ENCODE data around the gene NTN4. TPM values are rescaled to one million over a fixed set of nuclear protein-coding genes. Genes with fewer than 3 reads are reported as not detected.

NTN4 gene
- total and polyA plus RNA-seq, 4 experiments from 2014 or later, result 2.0 to 5.5 (median 3.8) TPM

DNA sequence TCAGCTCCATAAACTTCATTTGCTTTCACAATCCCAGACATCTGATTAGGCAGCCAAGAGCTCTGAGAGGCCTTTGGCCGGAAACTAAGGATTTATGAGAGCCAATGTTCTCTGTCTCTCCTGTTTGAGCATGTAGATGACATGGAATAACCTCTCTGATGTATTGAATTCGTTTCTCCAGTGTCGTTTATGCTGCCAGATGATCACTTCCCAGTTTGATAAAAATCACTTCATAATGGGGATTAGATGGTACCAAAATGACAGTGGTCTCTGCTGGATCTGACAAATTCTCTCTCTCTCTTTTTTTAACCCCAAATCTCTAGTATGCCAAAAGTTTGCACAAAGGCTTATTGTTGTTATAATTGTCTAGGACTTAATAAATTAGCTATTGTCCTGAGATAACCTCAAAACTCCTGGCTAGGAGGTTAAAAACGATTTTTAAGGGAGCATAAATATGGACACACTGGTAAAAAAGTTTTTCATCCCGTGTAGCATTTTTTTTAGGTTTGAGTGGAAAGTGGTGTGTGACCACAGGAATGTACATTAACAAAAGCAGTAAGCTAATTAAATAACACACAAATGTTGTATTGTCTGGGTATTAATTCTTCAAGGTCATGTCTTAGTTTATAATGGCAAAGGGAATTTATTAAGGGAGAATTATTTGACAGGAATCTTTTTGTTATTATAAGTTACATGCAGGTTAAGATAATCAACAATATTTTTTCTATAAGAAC, 156.7 kb downstream of the NTN4 start:
- Mint-ChIP-seq H3K36me3 (no peaks in the 10 kb centered on the region), H3K4me3 (no peak overlapping the region), H3K27ac (no peak overlapping the region), H3K4me1 (no peaks in the 10 kb centered on the region), H3K9me3 (peaks cover 0 to 3% (median 0%) of the 10 kb centered on the region in 8 donors), H3K27me3 (peaks cover 1 to 2% of the 10 kb centered on the region in 2 donors)
- no peak overlapping the region for H3K4me3 ChIP-seq (ENCODE audit: low read length in 2 of 2)
- no peaks in the 10 kb centered on the region for H3K27me3 ChIP-seq (ENCODE audit: insufficient read depth, low read length)
- DNase-seq, result no peak
- no peaks in the 10 kb centered on the region for H3K9me3 ChIP-seq (ENCODE audit: control insufficient read depth in 1 of 2, low read length in 2 of 2)
- H3K27ac ChIP-seq (ENCODE audit: low read depth, low read length), result no peak overlapping the region
- H3K4me1 ChIP-seq (ENCODE audit: insufficient read depth, low read length), result no peaks in the 10 kb centered on the region
- intact Hi-C loops (cut with micrococcal nuclease), result no loop called here
- ChIA-PET CTCF (ENCODE audit: partially characterized antibody) (no interaction called here), POLR2A (ENCODE audit: partially characterized antibody) (no interaction called here)
- no peaks in the 10 kb centered on the region for H3K36me3 ChIP-seq (ENCODE audit: insufficient read depth, low read length)

DNA sequence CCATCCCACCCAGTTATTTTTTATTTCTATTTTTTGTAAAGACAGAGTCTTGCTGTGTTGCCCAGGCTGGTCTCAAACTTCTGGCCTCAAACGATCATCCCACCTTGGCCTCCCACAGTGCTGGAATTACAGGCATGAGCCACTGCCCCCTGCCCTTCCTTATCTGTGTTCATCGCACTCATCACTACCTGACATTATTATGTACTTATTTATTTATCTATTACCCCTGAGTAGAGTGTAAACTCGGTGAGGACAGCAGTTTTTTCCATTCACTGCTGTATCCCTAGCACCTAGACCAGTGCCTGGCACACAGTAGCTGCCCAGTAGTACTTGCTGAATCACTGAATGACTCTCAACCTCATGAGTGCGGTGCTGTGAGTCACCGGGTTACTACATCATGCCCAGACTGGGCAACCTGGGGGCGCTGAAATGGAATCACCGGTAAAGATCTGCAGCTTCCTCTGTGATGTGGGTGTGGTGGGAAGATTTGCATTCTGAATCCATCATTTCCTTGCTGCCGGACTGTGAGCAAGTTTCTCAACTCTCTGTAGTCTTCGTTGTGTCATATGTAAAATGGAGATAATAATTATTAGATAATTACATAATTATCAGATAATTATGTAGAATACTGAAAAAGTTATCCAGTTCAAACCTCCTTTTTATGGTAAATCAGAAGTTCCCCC, 157.4 kb downstream of the NTN4 start:
- Mint-ChIP-seq H3K4me3 (no peak overlapping the region), H3K27ac (no peak overlapping the region), H3K36me3 (no peaks in the 10 kb centered on the region), H3K9me3 (peaks cover 0 to 3% (median 0%) of the 10 kb centered on the region in 8 donors), H3K4me1 (no peaks in the 10 kb centered on the region), H3K27me3 (peaks cover 1 to 2% of the 10 kb centered on the region in 2 donors)
- CTCF ChIA-PET (ENCODE audit: partially characterized antibody), result no interaction called here
- Histone ChIP-seq H3K36me3 (ENCODE audit: insufficient read depth, low read length) (no peaks in the 10 kb centered on the region), H3K9me3 (ENCODE audit: control insufficient read depth in 1 of 2, low read length in 2 of 2) (no peaks in the 10 kb centered on the region), H3K27ac (ENCODE audit: low read depth, low read length) (no peak overlapping the region), H3K4me3 (ENCODE audit: low read length in 2 of 2) (no peak overlapping the region), H3K27me3 (ENCODE audit: insufficient read depth, low read length) (no peaks in the 10 kb centered on the region), H3K4me1 (ENCODE audit: insufficient read depth, low read length) (no peaks in the 10 kb centered on the region)
- POLR2A ChIA-PET (ENCODE audit: partially characterized antibody), result no interaction called here
- no peak for DNase-seq
- intact Hi-C loops (cut with micrococcal nuclease), result no loop called here

GRCh38 chr12:95630496-95630895, 160.1 kb downstream of the NTN4 start:
- Mint-ChIP-seq H3K36me3 (no peaks in the 10 kb centered on the region), H3K27ac (peak overlapping the region in 2 of 7 donors; percentile 4 to 35), H3K4me1 (no peaks in the 10 kb centered on the region), H3K27me3 (peaks cover 1 to 2% of the 10 kb centered on the region in 2 donors), H3K4me3 (no peak overlapping the region), H3K9me3 (peaks cover 0 to 2% (median 0%) of the 10 kb centered on the region in 8 donors)
- H3K4me3 ChIP-seq (ENCODE audit: low read length in 2 of 2), result no peak overlapping the region
- ChIA-PET POLR2A (ENCODE audit: partially characterized antibody) (no interaction called here), CTCF (ENCODE audit: partially characterized antibody) (no interaction called here)
- no peak for DNase-seq
- H3K9me3 ChIP-seq (ENCODE audit: control insufficient read depth in 1 of 2, low read length in 2 of 2), result no peaks in the 10 kb centered on the region
- H3K27me3 ChIP-seq (ENCODE audit: insufficient read depth, low read length), result no peaks in the 10 kb centered on the region
- H3K4me1 ChIP-seq (ENCODE audit: insufficient read depth, low read length), result no peaks in the 10 kb centered on the region
- H3K36me3 ChIP-seq (ENCODE audit: insufficient read depth, low read length), result no peaks in the 10 kb centered on the region
- intact Hi-C loops (cut with micrococcal nuclease), result no loop called here
- no peak overlapping the region for H3K27ac ChIP-seq (ENCODE audit: low read depth, low read length)

- ChIA-PET CTCF (ENCODE audit: partially characterized antibody) (no interaction called here), POLR2A (ENCODE audit: partially characterized antibody) (no interaction called here)
- Mint-ChIP-seq H3K36me3 (no peaks in the 10 kb centered on the region), H3K4me3 (no peak overlapping the region), H3K27ac (no peak overlapping the region), H3K27me3 (peaks cover 0 to 2% of the 10 kb centered on the region in 2 donors), H3K4me1 (no peaks in the 10 kb centered on the region), H3K9me3 (peaks cover 0 to 2% (median 0%) of the 10 kb centered on the region in 8 donors)
- no peak for DNase-seq
- H3K4me1 ChIP-seq (ENCODE audit: insufficient read depth, low read length), result no peaks in the 10 kb centered on the region
- no peak overlapping the region for H3K4me3 ChIP-seq (ENCODE audit: low read length in 2 of 2)
- H3K27me3 ChIP-seq (ENCODE audit: insufficient read depth, low read length), result no peaks in the 10 kb centered on the region
- H3K9me3 ChIP-seq (ENCODE audit: control insufficient read depth in 1 of 2, low read length in 2 of 2), result no peaks in the 10 kb centered on the region
- intact Hi-C loops (cut with micrococcal nuclease), result no loop called here
- no peak overlapping the region for H3K27ac ChIP-seq (ENCODE audit: low read depth, low read length)
- H3K36me3 ChIP-seq (ENCODE audit: insufficient read depth, low read length), result no peaks in the 10 kb centered on the region
Observed at GRCh38 chr12:95629392-95629791, 161.2 kb downstream of the NTN4 start.

- Mint-ChIP-seq H3K9me3 (peaks cover 0 to 2% (median 0%) of the 10 kb centered on the region in 8 donors), H3K27ac (no peak overlapping the region), H3K4me3 (no peak overlapping the region), H3K36me3 (no peaks in the 10 kb centered on the region), H3K4me1 (no peaks in the 10 kb centered on the region), H3K27me3 (peaks cover 0 to 3% of the 10 kb centered on the region in 2 donors)
- Histone ChIP-seq H3K36me3 (ENCODE audit: insufficient read depth, low read length) (no peaks in the 10 kb centered on the region), H3K27me3 (ENCODE audit: insufficient read depth, low read length) (no peaks in the 10 kb centered on the region), H3K4me1 (ENCODE audit: insufficient read depth, low read length) (no peaks in the 10 kb centered on the region), H3K27ac (ENCODE audit: low read depth, low read length) (no peak overlapping the region), H3K4me3 (ENCODE audit: low read length in 2 of 2) (no peak overlapping the region), H3K9me3 (ENCODE audit: control insufficient read depth in 1 of 2, low read length in 2 of 2) (no peaks in the 10 kb centered on the region)
- DNase-seq, result no peak
- ChIA-PET CTCF (ENCODE audit: partially characterized antibody) (no interaction called here), POLR2A (ENCODE audit: partially characterized antibody) (no interaction called here)
- intact Hi-C loops (cut with micrococcal nuclease), result no loop called here
Observed at GRCh38 chr12:95626854-95627253, 163.7 kb downstream of the NTN4 start.

DNA sequence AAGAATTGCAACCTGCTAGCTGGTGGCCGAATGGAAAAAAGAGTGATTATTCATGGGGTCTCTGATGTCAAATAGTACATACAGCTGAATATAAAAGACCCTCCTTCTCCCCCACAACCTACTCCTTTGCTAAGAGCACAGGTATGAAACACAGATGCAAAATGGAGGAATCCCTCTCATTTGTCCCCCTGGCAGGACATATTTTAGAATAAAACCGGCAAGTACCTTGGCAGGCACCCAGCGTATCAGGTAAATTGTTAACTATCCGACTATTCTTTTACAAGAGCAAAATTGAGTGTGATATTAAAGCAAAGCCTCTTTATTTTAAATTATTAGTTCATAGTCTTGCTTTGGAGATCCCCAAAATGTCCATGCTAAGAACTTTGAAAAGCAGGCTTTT, 165.6 kb downstream of the NTN4 start:
- POLR2A ChIA-PET (ENCODE audit: partially characterized antibody), result no interaction called here
- CTCF ChIA-PET (ENCODE audit: partially characterized antibody), result no interaction called here
- H3K4me3 Mint-ChIP-seq, result no peak overlapping the region

GRCh38 chr12:95624589-95624988, 166.0 kb downstream of the NTN4 start:
- intact Hi-C loops (cut with micrococcal nuclease), result no loop called here
- CTCF ChIA-PET (ENCODE audit: partially characterized antibody), result interaction anchor here (0.8 to 2.0 kb wide), 2 partner anchors 12 to 190 kb away, joined by 3 to 6 read pairs; no protein-coding TSS in a partner anchor
- Mint-ChIP-seq H3K27me3 (peaks cover 0 to 12% of the 10 kb centered on the region in 2 donors), H3K9me3 (peaks cover 0 to 2% (median 0%) of the 10 kb centered on the region in 8 donors), H3K36me3 (no peaks in the 10 kb centered on the region), H3K27ac (no peak overlapping the region), H3K4me1 (no peaks in the 10 kb centered on the region), H3K4me3 (no peak overlapping the region)
- H3K4me3 ChIP-seq (ENCODE audit: low read length in 2 of 2), result no peak overlapping the region
- H3K27me3 ChIP-seq (ENCODE audit: insufficient read depth, low read length), result no peaks in the 10 kb centered on the region
- no peaks in the 10 kb centered on the region for H3K36me3 ChIP-seq (ENCODE audit: insufficient read depth, low read length)
- POLR2A ChIA-PET (ENCODE audit: partially characterized antibody), result no interaction called here
- no peaks in the 10 kb centered on the region for H3K9me3 ChIP-seq (ENCODE audit: control insufficient read depth in 1 of 2, low read length in 2 of 2)
- H3K27ac ChIP-seq (ENCODE audit: low read depth, low read length), result no peak overlapping the region
- H3K4me1 ChIP-seq (ENCODE audit: insufficient read depth, low read length), result no peaks in the 10 kb centered on the region
- DNase-seq, result no peak

More for the DNA sequence above, 165.6 kb downstream of the NTN4 start:
- Mint-ChIP-seq H3K36me3 (no peaks in the 10 kb centered on the region), H3K27me3 (peaks cover 0 to 10% of the 10 kb centered on the region in 2 donors), H3K9me3 (peaks cover 0 to 2% (median 0%) of the 10 kb centered on the region in 8 donors), H3K27ac (no peak overlapping the region), H3K4me1 (no peaks in the 10 kb centered on the region)
- Histone ChIP-seq H3K27me3 (ENCODE audit: insufficient read depth, low read length) (no peaks in the 10 kb centered on the region), H3K36me3 (ENCODE audit: insufficient read depth, low read length) (no peaks in the 10 kb centered on the region), H3K9me3 (ENCODE audit: control insufficient read depth in 1 of 2, low read length in 2 of 2) (no peaks in the 10 kb centered on the region), H3K27ac (ENCODE audit: low read depth, low read length) (no peak overlapping the region), H3K4me3 (ENCODE audit: low read length in 2 of 2) (no peak overlapping the region), H3K4me1 (ENCODE audit: insufficient read depth, low read length) (no peaks in the 10 kb centered on the region)
- DNase-seq, result no peak
- intact Hi-C loops (cut with micrococcal nuclease), result no loop called here

All from CD4-positive, alpha-beta memory T cell (primary cell).